Smooth muscle cell (in vitro differentiated cells): ENCODE data around the gene CHPF. TPM values are rescaled to one million over a fixed set of nuclear protein-coding genes. Genes with fewer than 3 reads are reported as not detected.

Experiments used
- DNase-seq: peaks from one replicate; lab custom pipeline; 2025; ENCODE audit not compliant: unreplicated experiment; lab: John Stamatoyannopoulos, UW
- H2AFZ ChIP-seq: fragments of 200-600 bp; sonication (generic); 2 replicates; pipeline ENCODE4 v1.6.0; 2016; ENCODE audit warnings: antibody characterized with exemption, low read depth, mild to moderate bottlenecking
- H3F3A ChIP-seq: fragments of 200-600 bp; sonication (generic); 2 replicates; pipeline ENCODE4 v1.6.0; 2017; ENCODE audit warnings: antibody characterized with exemption, low read depth
- H3K27ac ChIP-seq: fragments of 200-600 bp; sonication (generic); 2 replicates; pipeline ENCODE4 v1.5.1; 2016; ENCODE audit warnings: low read depth, mild to moderate bottlenecking
- H3K27me3 ChIP-seq: fragments of 200-600 bp; sonication (generic); 2 replicates; pipeline ENCODE4 v1.6.1; 2016; ENCODE audit warnings: low read depth, mild to moderate bottlenecking
- H3K36me3 ChIP-seq: fragments of 200-600 bp; sonication (generic); 2 replicates; pipeline ENCODE4 v1.5.1; 2016; ENCODE audit warnings: low read depth
- H3K4me1 ChIP-seq: fragments of 200-600 bp; sonication (generic); 2 replicates; pipeline ENCODE4 v1.5.1; 2016; ENCODE audit warnings: low read depth
- H3K4me2 ChIP-seq: fragments of 200-600 bp; sonication (generic); 2 replicates; pipeline ENCODE4 v1.6.0; 2016; ENCODE audit warnings: mild to moderate bottlenecking
- H3K4me3 ChIP-seq: fragments of 200-600 bp; sonication (generic); 2 replicates; pipeline ENCODE4 v1.5.1; 2016; ENCODE audit warnings: mild to moderate bottlenecking
- H3K79me2 ChIP-seq: fragments of 200-600 bp; sonication (generic); 2 replicates; pipeline ENCODE4 v1.6.0; 2016; ENCODE audit warnings: low read depth, mild to moderate bottlenecking
- H3K9ac ChIP-seq: fragments of 200-600 bp; sonication (generic); 2 replicates; pipeline ENCODE4 v1.6.0; 2016; ENCODE audit warnings: low read depth
- H3K9me3 ChIP-seq: fragments of 200-600 bp; sonication (generic); replicated peaks from 2 replicates; pipeline ENCODE4 v1.5.1; 2016; ENCODE audit warnings: low read depth
- H4K20me1 ChIP-seq: fragments of 200-600 bp; sonication (generic); 2 replicates; pipeline ENCODE4 v1.6.0; 2016; ENCODE audit warnings: low read depth
- WGBS: methylation state at CpG from one replicate; pipeline ENCODE4 v1.1.7; 2016; ENCODE audit warnings: low lambda C conversion rate; 5-methylcytosine and 5-hydroxymethylcytosine counted together
- polyA plus RNA-seq: library from polyadenylated mRNA; unstranded; fragments of >200 nt; fragmentation: Nextera tagmentation; extraction: Ambion mirVana; gene quantifications from 2 replicates; pipeline ENCODE4 v1.2.1, GENCODE V29; 2016
- total RNA-seq: library from RNA; depleted of rRNA; stranded (reverse); fragments of >200 nt; gene quantifications from 2 replicates; pipeline ENCODE4 v1.2.3, GENCODE V29; 2014
- TF ChIP-seq, protein P1 (sequence below): fragments of 200-600 bp; sonication (generic); IDR thresholded peaks from 2 replicates; pipeline ENCODE4 v1.5.1; 2017; ENCODE audit warnings: borderline replicate concordance, mild to moderate bottlenecking, antibody characterized with exemption; ENCODE audit not compliant: insufficient read depth, poor library complexity, severe bottlenecking

The CHPF gene, protein sequence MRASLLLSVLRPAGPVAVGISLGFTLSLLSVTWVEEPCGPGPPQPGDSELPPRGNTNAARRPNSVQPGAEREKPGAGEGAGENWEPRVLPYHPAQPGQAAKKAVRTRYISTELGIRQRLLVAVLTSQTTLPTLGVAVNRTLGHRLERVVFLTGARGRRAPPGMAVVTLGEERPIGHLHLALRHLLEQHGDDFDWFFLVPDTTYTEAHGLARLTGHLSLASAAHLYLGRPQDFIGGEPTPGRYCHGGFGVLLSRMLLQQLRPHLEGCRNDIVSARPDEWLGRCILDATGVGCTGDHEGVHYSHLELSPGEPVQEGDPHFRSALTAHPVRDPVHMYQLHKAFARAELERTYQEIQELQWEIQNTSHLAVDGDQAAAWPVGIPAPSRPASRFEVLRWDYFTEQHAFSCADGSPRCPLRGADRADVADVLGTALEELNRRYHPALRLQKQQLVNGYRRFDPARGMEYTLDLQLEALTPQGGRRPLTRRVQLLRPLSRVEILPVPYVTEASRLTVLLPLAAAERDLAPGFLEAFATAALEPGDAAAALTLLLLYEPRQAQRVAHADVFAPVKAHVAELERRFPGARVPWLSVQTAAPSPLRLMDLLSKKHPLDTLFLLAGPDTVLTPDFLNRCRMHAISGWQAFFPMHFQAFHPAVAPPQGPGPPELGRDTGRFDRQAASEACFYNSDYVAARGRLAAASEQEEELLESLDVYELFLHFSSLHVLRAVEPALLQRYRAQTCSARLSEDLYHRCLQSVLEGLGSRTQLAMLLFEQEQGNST
- 141 and 156 TPM in 2 replicates for total RNA-seq
- polyA plus RNA-seq: 319 and 344 TPM in 2 replicates

GRCh38 chr2:219543596-219544358 is at the start of gene CHPF, which contains the start of gene TMEM198:
TSS of gene CHPF (minus strand) at chr2:219543809. CDS start at chr2:219543538, 271 bp downstream.
TSS of gene TMEM198 (plus strand) at chr2:219544028. CDS start at chr2:219544728, 700 bp downstream.
- Histone ChIP-seq H3K4me1 (peaks cover 15% of the 10 kb centered on the region), H3K27me3 (no peaks in the 10 kb centered on the region), H4K20me1 (peaks cover 41% of the 10 kb centered on the region), H3K79me2 (peaks cover 9% of the 10 kb centered on the region), H3K27ac (peak within 1 kb of the TSS; percentile 50), H3K4me2 (peak within 1 kb of the TSS; percentile 97), H3K9ac (peak within 1 kb of the TSS; percentile 69), H3K9me3 (no peaks in the 10 kb centered on the region), H2AFZ (peak within 1 kb of the TSS; percentile 53), H3F3A (no peaks in the 10 kb centered on the region), H3K36me3 (no peaks in the 10 kb centered on the region), H3K4me3 (peak within 1 kb of the TSS; percentile 82)
- under 1% methylated on average over 50 of the region's 75 CpGs for WGBS
- peak; percentile 94 for DNase-seq
- TF ChIP-seq, protein P1, sequence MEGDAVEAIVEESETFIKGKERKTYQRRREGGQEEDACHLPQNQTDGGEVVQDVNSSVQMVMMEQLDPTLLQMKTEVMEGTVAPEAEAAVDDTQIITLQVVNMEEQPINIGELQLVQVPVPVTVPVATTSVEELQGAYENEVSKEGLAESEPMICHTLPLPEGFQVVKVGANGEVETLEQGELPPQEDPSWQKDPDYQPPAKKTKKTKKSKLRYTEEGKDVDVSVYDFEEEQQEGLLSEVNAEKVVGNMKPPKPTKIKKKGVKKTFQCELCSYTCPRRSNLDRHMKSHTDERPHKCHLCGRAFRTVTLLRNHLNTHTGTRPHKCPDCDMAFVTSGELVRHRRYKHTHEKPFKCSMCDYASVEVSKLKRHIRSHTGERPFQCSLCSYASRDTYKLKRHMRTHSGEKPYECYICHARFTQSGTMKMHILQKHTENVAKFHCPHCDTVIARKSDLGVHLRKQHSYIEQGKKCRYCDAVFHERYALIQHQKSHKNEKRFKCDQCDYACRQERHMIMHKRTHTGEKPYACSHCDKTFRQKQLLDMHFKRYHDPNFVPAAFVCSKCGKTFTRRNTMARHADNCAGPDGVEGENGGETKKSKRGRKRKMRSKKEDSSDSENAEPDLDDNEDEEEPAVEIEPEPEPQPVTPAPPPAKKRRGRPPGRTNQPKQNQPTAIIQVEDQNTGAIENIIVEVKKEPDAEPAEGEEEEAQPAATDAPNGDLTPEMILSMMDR: no peak

- TF ChIP-seq, protein P1: no peak
- no peak overlapping the region for H3K27ac ChIP-seq
- H3K9ac ChIP-seq: no peak overlapping the region
- H3K4me2 ChIP-seq: no peak overlapping the region
- no peaks in the 10 kb centered on the region for H3K79me2 ChIP-seq
- H3K4me3 ChIP-seq: no peak overlapping the region
- no peaks in the 10 kb centered on the region for H3K27me3 ChIP-seq
- no peaks in the 10 kb centered on the region for H3K36me3 ChIP-seq
- H3K4me1 ChIP-seq: peaks cover 6% of the 10 kb centered on the region
- no peaks in the 10 kb centered on the region for H3K9me3 ChIP-seq
- no peak for DNase-seq
- WGBS: 91% methylated on average over 2 of the region's 2 CpGs
- peaks cover 20% of the 10 kb centered on the region for H3F3A ChIP-seq
- H4K20me1 ChIP-seq: no peaks in the 10 kb centered on the region
- no peak overlapping the region for H2AFZ ChIP-seq
Observed at GRCh38 chr2:219593154-219593553, 49.5 kb upstream of the CHPF start.

- peak overlapping the region; percentile 82 for H2AFZ ChIP-seq
Observed at GRCh38 chr2:219592736-219593135, 49.1 kb upstream of the CHPF start.

More at GRCh38 chr2:219592736-219593135, 49.1 kb upstream of the CHPF start:
- Histone ChIP-seq H3K4me3 (no peak overlapping the region), H3K4me2 (peak overlapping the region; percentile 3), H3K9ac (no peak overlapping the region), H3K9me3 (no peaks in the 10 kb centered on the region), H3F3A (peaks cover 20% of the 10 kb centered on the region), H3K27ac (no peak overlapping the region), H3K36me3 (no peaks in the 10 kb centered on the region), H3K27me3 (no peaks in the 10 kb centered on the region), H3K79me2 (no peaks in the 10 kb centered on the region), H4K20me1 (no peaks in the 10 kb centered on the region), H3K4me1 (peaks cover 6% of the 10 kb centered on the region)
- 66% methylated on average over 6 of the region's 6 CpGs for WGBS
- TF ChIP-seq, protein P1: no peak
- DNase-seq: no peak
